SK-N-SH treated with all-trans-retinoic acid at 6 μM for 48 hours (cell line): ENCODE data around the gene LRRC36.

Source experiments
- ARNTL ChIP-seq: fragments of 450-650 bp; formaldehyde crosslinking; IDR thresholded peaks from 2 replicates; pipeline ENCODE4 v1.5.0; 2020; ENCODE audit warnings: low read depth, mild to moderate bottlenecking, moderate library complexity, borderline replicate concordance
- BACH2 ChIP-seq: fragments of 250-450 bp; sonication (Bioruptor Pico); IDR thresholded peaks from 2 replicates; pipeline ENCODE4 v1.9.0; 2021; ENCODE audit warnings: mild to moderate bottlenecking, borderline replicate concordance
- ESRRG ChIP-seq: fragments of 250-450 bp; sonication (Bioruptor Pico); IDR thresholded peaks from 2 replicates; pipeline ENCODE4 v1.6.1; 2021; ENCODE audit warnings: mild to moderate bottlenecking
- ISL1 ChIP-seq: fragments of 250-450 bp; sonication (Bioruptor Pico); IDR thresholded peaks from 2 replicates; pipeline ENCODE4 v2.1.2; 2022; ENCODE audit warnings: mild to moderate bottlenecking, moderate library complexity
- OSR1 ChIP-seq: fragments of 250-450 bp; sonication (Bioruptor Pico); IDR thresholded peaks from 2 replicates; pipeline ENCODE4 v1.8.0; 2022; ENCODE audit warnings: moderate library complexity, mild to moderate bottlenecking, inconsistent platforms
- PPARA ChIP-seq: fragments of 250-450 bp; sonication (Bioruptor Pico); IDR thresholded peaks from 2 replicates; pipeline ENCODE4 v1.5.0; 2020; ENCODE audit warnings: mild to moderate bottlenecking, borderline replicate concordance
- RARB ChIP-seq: fragments of 250-450 bp; sonication (Bioruptor Pico); IDR thresholded peaks from 2 replicates; pipeline ENCODE4 v1.8.0; 2021; ENCODE audit warnings: mild to moderate bottlenecking, moderate library complexity
- SNAI2 ChIP-seq: fragments of 250-450 bp; sonication (Bioruptor Pico); IDR thresholded peaks from 2 replicates; pipeline ENCODE4 v1.5.0; 2020; ENCODE audit warnings: mild to moderate bottlenecking, moderate library complexity
- ZC3H10 ChIP-seq: fragments of 250-450 bp; sonication (Bioruptor Pico); IDR thresholded peaks from 2 replicates; pipeline ENCODE4 v1.5.1; 2021; ENCODE audit warnings: mild to moderate bottlenecking, moderate library complexity
- ZFP3 ChIP-seq: fragments of 250-450 bp; sonication (Bioruptor Pico); IDR thresholded peaks from 2 replicates; pipeline ENCODE4 v1.5.0; 2020; ENCODE audit warnings: mild to moderate bottlenecking, moderate library complexity
- ZFP30 ChIP-seq: fragments of 450-650 bp; formaldehyde crosslinking; IDR thresholded peaks from 2 replicates; pipeline ENCODE4 v1.5.0; 2022; ENCODE audit warnings: mild to moderate bottlenecking, moderate library complexity
- ZNF565 ChIP-seq: fragments of 450-650 bp; formaldehyde crosslinking; conservative IDR thresholded peaks from 2 replicates; pipeline ENCODE4 v1.5.0; 2020; ENCODE audit warnings: low read depth, mild to moderate bottlenecking, moderate library complexity
- TF ChIP-seq, protein P1 (sequence below): fragments of 250-450 bp; sonication (Bioruptor Pico); IDR thresholded peaks from 2 replicates; pipeline ENCODE4 v1.8.0; 2020; ENCODE audit warnings: mild to moderate bottlenecking, moderate library complexity, borderline replicate concordance
- TF ChIP-seq, protein P2 (sequence below): fragments of 250-450 bp; sonication (Bioruptor Pico); IDR thresholded peaks from 2 replicates; pipeline ENCODE4 v1.5.0; 2020; ENCODE audit warnings: mild to moderate bottlenecking, moderate library complexity

DNA sequence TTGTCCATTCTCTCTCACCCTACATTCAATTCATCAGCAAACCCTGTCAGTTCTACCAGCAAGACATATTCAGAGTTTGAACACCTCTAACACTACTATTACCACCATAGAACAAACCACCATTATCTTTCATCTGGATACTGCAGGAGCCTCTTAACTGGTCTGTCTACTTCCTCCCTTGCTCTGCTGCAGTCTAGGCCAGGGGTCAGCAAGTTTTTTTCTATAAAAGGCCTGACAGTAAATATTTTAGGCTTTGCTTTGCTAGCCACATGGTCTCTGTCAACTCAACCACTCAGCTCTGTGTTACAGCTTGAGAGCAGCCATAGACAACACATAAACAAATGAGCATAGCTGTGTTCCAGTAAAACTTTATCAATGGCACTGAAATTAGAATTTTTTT lies 13.9 kb upstream of the LRRC36 start:
- TF ChIP-seq, protein P1, sequence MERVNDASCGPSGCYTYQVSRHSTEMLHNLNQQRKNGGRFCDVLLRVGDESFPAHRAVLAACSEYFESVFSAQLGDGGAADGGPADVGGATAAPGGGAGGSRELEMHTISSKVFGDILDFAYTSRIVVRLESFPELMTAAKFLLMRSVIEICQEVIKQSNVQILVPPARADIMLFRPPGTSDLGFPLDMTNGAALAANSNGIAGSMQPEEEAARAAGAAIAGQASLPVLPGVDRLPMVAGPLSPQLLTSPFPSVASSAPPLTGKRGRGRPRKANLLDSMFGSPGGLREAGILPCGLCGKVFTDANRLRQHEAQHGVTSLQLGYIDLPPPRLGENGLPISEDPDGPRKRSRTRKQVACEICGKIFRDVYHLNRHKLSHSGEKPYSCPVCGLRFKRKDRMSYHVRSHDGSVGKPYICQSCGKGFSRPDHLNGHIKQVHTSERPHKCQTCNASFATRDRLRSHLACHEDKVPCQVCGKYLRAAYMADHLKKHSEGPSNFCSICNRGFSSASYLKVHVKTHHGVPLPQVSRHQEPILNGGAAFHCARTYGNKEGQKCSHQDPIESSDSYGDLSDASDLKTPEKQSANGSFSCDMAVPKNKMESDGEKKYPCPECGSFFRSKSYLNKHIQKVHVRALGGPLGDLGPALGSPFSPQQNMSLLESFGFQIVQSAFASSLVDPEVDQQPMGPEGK (CRISPR knock-in tag): no peak
- TF ChIP-seq ZNF565 (CRISPR knock-in tag): no peak
- no peak for TF ChIP-seq ESRRG (CRISPR knock-in tag)
- TF ChIP-seq ISL1 (CRISPR knock-in tag): no peak
- no peak for TF ChIP-seq OSR1 (CRISPR knock-in tag)
- TF ChIP-seq ZFP30: no peak
- TF ChIP-seq PPARA (CRISPR knock-in tag): no peak
- TF ChIP-seq BACH2 (CRISPR knock-in tag): no peak
- TF ChIP-seq ARNTL (CRISPR knock-in tag): no peak
- TF ChIP-seq ZFP3 (CRISPR knock-in tag): no peak
- no peak for TF ChIP-seq RARB (CRISPR knock-in tag)
- TF ChIP-seq SNAI2 (CRISPR knock-in tag): no peak
- no peak for TF ChIP-seq ZC3H10
- TF ChIP-seq, protein P2, sequence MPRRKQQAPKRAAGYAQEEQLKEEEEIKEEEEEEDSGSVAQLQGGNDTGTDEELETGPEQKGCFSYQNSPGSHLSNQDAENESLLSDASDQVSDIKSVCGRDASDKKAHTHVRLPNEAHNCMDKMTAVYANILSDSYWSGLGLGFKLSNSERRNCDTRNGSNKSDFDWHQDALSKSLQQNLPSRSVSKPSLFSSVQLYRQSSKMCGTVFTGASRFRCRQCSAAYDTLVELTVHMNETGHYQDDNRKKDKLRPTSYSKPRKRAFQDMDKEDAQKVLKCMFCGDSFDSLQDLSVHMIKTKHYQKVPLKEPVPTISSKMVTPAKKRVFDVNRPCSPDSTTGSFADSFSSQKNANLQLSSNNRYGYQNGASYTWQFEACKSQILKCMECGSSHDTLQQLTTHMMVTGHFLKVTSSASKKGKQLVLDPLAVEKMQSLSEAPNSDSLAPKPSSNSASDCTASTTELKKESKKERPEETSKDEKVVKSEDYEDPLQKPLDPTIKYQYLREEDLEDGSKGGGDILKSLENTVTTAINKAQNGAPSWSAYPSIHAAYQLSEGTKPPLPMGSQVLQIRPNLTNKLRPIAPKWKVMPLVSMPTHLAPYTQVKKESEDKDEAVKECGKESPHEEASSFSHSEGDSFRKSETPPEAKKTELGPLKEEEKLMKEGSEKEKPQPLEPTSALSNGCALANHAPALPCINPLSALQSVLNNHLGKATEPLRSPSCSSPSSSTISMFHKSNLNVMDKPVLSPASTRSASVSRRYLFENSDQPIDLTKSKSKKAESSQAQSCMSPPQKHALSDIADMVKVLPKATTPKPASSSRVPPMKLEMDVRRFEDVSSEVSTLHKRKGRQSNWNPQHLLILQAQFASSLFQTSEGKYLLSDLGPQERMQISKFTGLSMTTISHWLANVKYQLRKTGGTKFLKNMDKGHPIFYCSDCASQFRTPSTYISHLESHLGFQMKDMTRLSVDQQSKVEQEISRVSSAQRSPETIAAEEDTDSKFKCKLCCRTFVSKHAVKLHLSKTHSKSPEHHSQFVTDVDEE (CRISPR knock-in tag): no peak
